ENCODE measurements around the gene FMNL2.

FMNL2 gene

GRCh38 chr2:152607793-152608300, 272.9 kb downstream of the FMNL2 start:
- Histone ChIP-seq H3K27me3 (ENCODE audit: control insufficient read depth, insufficient read depth, low read length) (no peaks in the 10 kb centered on the region), H3K4me1 (ENCODE audit: control insufficient read depth, low read depth, low read length) (no peaks in the 10 kb centered on the region), H3K36me3 (ENCODE audit: control insufficient read depth, low read depth, low read length) (peaks cover 4% of the 10 kb centered on the region), H3K27ac (ENCODE audit: low read length) (no peak overlapping the region), H3K4me3 (ENCODE audit: low read length) (no peak overlapping the region), H3K9me3 (ENCODE audit: control insufficient read depth, low read depth, low read length) (no peaks in the 10 kb centered on the region), H3K9ac (ENCODE audit: low read length) (no peak overlapping the region)

DNA sequence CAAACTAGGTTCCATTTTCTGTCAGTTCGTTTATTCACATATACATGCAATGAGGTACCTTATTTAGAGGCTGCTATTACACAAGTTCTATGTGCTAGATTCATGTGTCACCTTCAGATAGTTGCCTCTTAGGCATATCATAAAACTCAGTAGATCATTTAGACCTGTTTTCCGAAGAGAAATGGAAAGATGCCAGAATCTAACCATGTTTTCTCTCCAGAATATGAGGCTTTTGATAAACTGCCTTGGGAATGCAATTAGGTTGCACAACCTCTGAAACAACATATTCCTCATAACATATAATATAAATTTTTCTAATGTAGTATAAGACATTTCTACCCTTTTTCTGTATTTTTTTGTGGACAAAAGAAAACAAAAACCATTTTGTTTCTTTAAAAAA, 274.2 kb downstream of the FMNL2 start:
- Histone ChIP-seq H3K9me3 (ENCODE audit: control insufficient read depth, low read depth, low read length) (no peaks in the 10 kb centered on the region), H3K36me3 (ENCODE audit: control insufficient read depth, low read depth, low read length) (peaks cover 10% of the 10 kb centered on the region), H3K9ac (ENCODE audit: low read length) (no peak overlapping the region), H3K27me3 (ENCODE audit: control insufficient read depth, insufficient read depth, low read length) (no peaks in the 10 kb centered on the region), H3K4me3 (ENCODE audit: low read length) (no peak overlapping the region), H3K27ac (ENCODE audit: low read length) (no peak overlapping the region), H3K4me1 (ENCODE audit: control insufficient read depth, low read depth, low read length) (no peaks in the 10 kb centered on the region)

- H3K27ac ChIP-seq (ENCODE audit: low read length), result no peak overlapping the region
- H3K9me3 ChIP-seq (ENCODE audit: control insufficient read depth, low read depth, low read length), result no peaks in the 10 kb centered on the region
- no peaks in the 10 kb centered on the region for H3K27me3 ChIP-seq (ENCODE audit: control insufficient read depth, insufficient read depth, low read length)
- no peaks in the 10 kb centered on the region for H3K4me1 ChIP-seq (ENCODE audit: control insufficient read depth, low read depth, low read length)
- no peak overlapping the region for H3K4me3 ChIP-seq (ENCODE audit: low read length)
- no peak overlapping the region for H3K9ac ChIP-seq (ENCODE audit: low read length)
- H3K36me3 ChIP-seq (ENCODE audit: control insufficient read depth, low read depth, low read length), result peaks cover 12% of the 10 kb centered on the region
These were observed 274.7 kb downstream of the FMNL2 start for GRCh38 chr2:152609699-152610098.

DNA sequence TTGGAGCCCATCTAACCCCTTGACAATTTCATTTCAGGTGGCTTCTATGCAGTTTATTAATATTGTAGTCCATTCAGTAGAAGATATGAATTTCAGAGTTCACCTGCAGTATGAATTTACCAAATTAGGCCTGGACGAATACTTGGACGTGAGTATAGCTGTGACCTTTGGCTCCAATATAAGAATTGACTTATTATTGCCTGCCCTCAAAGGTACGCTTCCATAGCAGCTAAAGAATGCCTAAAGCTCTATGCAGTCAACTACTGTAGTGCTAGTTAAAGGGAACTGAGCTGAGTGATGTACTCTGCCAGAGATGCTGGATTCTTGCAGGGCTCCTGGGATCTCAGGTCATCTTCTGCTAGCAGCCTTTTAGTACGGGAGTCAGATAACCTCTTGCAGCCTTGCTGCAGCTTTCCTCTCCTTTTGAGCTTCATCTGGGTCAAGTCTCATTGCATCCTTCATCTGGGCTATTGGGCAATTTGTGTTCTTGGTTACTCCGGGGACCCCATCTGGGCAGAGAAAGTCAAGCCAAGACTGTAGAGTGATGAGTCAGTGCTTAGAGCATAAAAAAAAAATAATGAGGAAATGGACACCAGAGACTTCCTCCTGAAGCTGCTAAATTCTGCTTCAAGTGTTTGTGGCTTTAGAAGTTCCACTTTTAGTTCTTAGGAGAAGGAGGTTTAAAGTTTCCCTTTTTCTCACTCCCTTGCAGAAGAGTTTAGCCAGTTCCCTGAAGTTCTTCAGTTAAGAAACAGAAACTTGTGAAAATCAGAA, 276.7 kb downstream of the FMNL2 start:
- no peak overlapping the region for H3K27ac ChIP-seq (ENCODE audit: low read length)
- no peaks in the 10 kb centered on the region for H3K27me3 ChIP-seq (ENCODE audit: control insufficient read depth, insufficient read depth, low read length)
- no peak overlapping the region for H3K9ac ChIP-seq (ENCODE audit: low read length)
- no peak overlapping the region for H3K4me3 ChIP-seq (ENCODE audit: low read length)
- H3K9me3 ChIP-seq (ENCODE audit: control insufficient read depth, low read depth, low read length), result no peaks in the 10 kb centered on the region
- H3K4me1 ChIP-seq (ENCODE audit: control insufficient read depth, low read depth, low read length), result no peaks in the 10 kb centered on the region
- peaks cover 22% of the 10 kb centered on the region for H3K36me3 ChIP-seq (ENCODE audit: control insufficient read depth, low read depth, low read length)

DNA sequence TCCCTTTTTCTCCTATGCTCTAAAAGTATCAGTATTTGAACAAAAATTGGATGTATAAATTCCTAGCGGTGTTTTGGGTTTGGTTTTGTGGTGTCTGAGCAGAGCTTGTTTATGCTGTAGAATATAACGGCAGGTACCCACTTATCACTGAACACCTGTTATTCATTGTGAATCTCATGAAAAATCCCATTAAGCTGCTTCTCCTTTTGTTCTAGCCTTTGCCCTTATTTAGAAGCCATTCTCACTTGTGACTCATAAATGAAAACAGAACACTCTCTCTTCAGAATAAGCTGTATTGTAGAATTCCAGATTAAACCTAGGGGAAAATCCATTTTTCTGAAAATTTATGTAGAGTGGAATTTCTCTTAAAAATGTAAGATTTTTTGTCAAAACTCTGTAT, 278.3 kb downstream of the FMNL2 start:
- Histone ChIP-seq H3K4me1 (ENCODE audit: control insufficient read depth, low read depth, low read length) (no peaks in the 10 kb centered on the region), H3K9me3 (ENCODE audit: control insufficient read depth, low read depth, low read length) (no peaks in the 10 kb centered on the region), H3K4me3 (ENCODE audit: low read length) (no peak overlapping the region), H3K36me3 (ENCODE audit: control insufficient read depth, low read depth, low read length) (peaks cover 38% of the 10 kb centered on the region), H3K27ac (ENCODE audit: low read length) (no peak overlapping the region), H3K9ac (ENCODE audit: low read length) (no peak overlapping the region), H3K27me3 (ENCODE audit: control insufficient read depth, insufficient read depth, low read length) (no peaks in the 10 kb centered on the region)

- Histone ChIP-seq H3K36me3 (ENCODE audit: control insufficient read depth, low read depth, low read length) (peaks cover 55% of the 10 kb centered on the region), H3K27me3 (ENCODE audit: control insufficient read depth, insufficient read depth, low read length) (no peaks in the 10 kb centered on the region), H3K4me3 (ENCODE audit: low read length) (no peak overlapping the region), H3K4me1 (ENCODE audit: control insufficient read depth, low read depth, low read length) (no peaks in the 10 kb centered on the region), H3K9me3 (ENCODE audit: control insufficient read depth, low read depth, low read length) (no peaks in the 10 kb centered on the region), H3K27ac (ENCODE audit: low read length) (no peak overlapping the region), H3K9ac (ENCODE audit: low read length) (no peak overlapping the region)
These were observed 280.2 kb downstream of the FMNL2 start for GRCh38 chr2:152615177-152615576.

DNA sequence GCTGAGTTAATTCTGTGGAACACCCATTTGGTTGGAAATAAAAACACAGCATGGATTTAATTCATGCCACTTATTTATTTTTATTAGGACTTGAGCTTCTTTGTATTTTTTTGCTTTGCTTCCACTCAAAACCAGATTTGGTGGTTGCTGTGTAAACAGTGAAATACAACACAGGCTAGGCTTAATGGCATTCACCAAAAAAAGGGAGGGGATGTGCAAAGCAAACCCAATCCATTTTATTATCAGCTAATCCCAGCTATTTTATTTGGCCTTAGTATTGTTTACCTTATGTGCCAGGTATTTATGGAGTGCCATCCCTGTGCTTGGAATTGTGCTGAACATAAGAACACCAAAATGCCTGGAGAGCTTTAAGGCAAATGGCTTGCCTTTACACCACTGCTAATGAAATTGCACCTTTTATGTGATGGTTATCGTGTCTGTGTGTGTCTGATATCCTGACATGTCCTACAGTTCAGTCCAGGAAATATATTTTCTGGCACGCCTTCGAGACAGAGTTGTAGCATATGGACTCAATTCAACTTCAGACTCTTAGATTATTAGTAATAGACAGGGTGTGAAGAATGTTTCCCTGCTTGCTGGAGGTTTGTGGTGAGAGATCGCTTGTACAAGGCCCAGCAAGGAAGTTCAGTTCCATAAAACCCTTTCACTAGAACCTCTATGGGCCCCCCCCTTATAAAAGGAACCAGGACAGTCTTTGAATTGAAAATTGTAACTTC, 282.6 kb downstream of the FMNL2 start:
- no peak overlapping the region for H3K4me3 ChIP-seq (ENCODE audit: low read length)

GRCh38 chr2:152618193-152618564, 283.2 kb downstream of the FMNL2 start:
- H3K36me3 ChIP-seq (ENCODE audit: control insufficient read depth, low read depth, low read length), result peaks cover 62% of the 10 kb centered on the region
- no peak overlapping the region for H3K27ac ChIP-seq (ENCODE audit: low read length)
- H3K9me3 ChIP-seq (ENCODE audit: control insufficient read depth, low read depth, low read length), result no peaks in the 10 kb centered on the region
- no peaks in the 10 kb centered on the region for H3K4me1 ChIP-seq (ENCODE audit: control insufficient read depth, low read depth, low read length)
- H3K4me3 ChIP-seq (ENCODE audit: low read length), result no peak overlapping the region
- no peaks in the 10 kb centered on the region for H3K27me3 ChIP-seq (ENCODE audit: control insufficient read depth, insufficient read depth, low read length)
- H3K9ac ChIP-seq (ENCODE audit: low read length), result no peak overlapping the region

More for the DNA sequence above, 282.6 kb downstream of the FMNL2 start:
- Histone ChIP-seq H3K27me3 (ENCODE audit: control insufficient read depth, insufficient read depth, low read length) (no peaks in the 10 kb centered on the region), H3K36me3 (ENCODE audit: control insufficient read depth, low read depth, low read length) (peaks cover 62% of the 10 kb centered on the region), H3K9me3 (ENCODE audit: control insufficient read depth, low read depth, low read length) (no peaks in the 10 kb centered on the region), H3K27ac (ENCODE audit: low read length) (no peak overlapping the region), H3K4me1 (ENCODE audit: control insufficient read depth, low read depth, low read length) (no peaks in the 10 kb centered on the region), H3K9ac (ENCODE audit: low read length) (no peak overlapping the region)

- no peak overlapping the region for H3K4me3 ChIP-seq (ENCODE audit: low read length)
- H3K9me3 ChIP-seq (ENCODE audit: control insufficient read depth, low read depth, low read length), result no peaks in the 10 kb centered on the region
- H3K4me1 ChIP-seq (ENCODE audit: control insufficient read depth, low read depth, low read length), result no peaks in the 10 kb centered on the region
- H3K27ac ChIP-seq (ENCODE audit: low read length), result no peak overlapping the region
- no peak overlapping the region for H3K9ac ChIP-seq (ENCODE audit: low read length)
- no peaks in the 10 kb centered on the region for H3K27me3 ChIP-seq (ENCODE audit: control insufficient read depth, insufficient read depth, low read length)
- H3K36me3 ChIP-seq (ENCODE audit: control insufficient read depth, low read depth, low read length), result peaks cover 48% of the 10 kb centered on the region
These were observed 285.2 kb downstream of the FMNL2 start for GRCh38 chr2:152620208-152620607.

DNA sequence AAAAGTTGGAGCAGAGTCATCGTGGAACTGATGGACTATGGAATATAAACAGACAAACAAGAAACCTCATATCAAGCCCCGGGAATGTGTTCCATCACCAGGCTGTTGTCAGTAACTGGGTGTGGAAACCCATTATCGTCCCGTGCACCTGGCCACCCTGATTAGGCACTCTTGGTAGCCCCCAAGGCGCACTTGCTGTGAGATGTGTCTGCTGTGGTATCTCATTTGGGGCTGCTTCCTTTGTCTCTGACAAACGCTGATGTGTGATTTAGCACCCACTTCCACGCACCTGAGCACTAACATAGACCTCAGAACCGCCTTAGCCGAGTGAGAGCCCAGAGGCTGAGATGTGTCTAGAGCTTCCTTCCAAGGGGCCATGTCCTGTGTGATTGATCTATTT, 286.0 kb downstream of the FMNL2 start:
- H3K4me1 ChIP-seq (ENCODE audit: control insufficient read depth, low read depth, low read length), result no peaks in the 10 kb centered on the region
- H3K36me3 ChIP-seq (ENCODE audit: control insufficient read depth, low read depth, low read length), result peaks cover 49% of the 10 kb centered on the region
- H3K4me3 ChIP-seq (ENCODE audit: low read length), result no peak overlapping the region
- no peak overlapping the region for H3K9ac ChIP-seq (ENCODE audit: low read length)
- H3K27ac ChIP-seq (ENCODE audit: low read length), result no peak overlapping the region
- H3K27me3 ChIP-seq (ENCODE audit: control insufficient read depth, insufficient read depth, low read length), result no peaks in the 10 kb centered on the region
- H3K9me3 ChIP-seq (ENCODE audit: control insufficient read depth, low read depth, low read length), result no peaks in the 10 kb centered on the region

GRCh38 chr2:152622219-152622618, 287.2 kb downstream of the FMNL2 start:
- no peaks in the 10 kb centered on the region for H3K27me3 ChIP-seq (ENCODE audit: control insufficient read depth, insufficient read depth, low read length)
- no peaks in the 10 kb centered on the region for H3K4me1 ChIP-seq (ENCODE audit: control insufficient read depth, low read depth, low read length)
- no peak overlapping the region for H3K4me3 ChIP-seq (ENCODE audit: low read length)
- peaks cover 42% of the 10 kb centered on the region for H3K36me3 ChIP-seq (ENCODE audit: control insufficient read depth, low read depth, low read length)
- H3K27ac ChIP-seq (ENCODE audit: low read length), result no peak overlapping the region
- no peak overlapping the region for H3K9ac ChIP-seq (ENCODE audit: low read length)
- no peaks in the 10 kb centered on the region for H3K9me3 ChIP-seq (ENCODE audit: control insufficient read depth, low read depth, low read length)

All from iPS-18a (cell line).